Glomerular visceral epithelial cell (primary cell): Measurements from ENCODE around the gene NUDT3.
"Not testable (repeated sequence)": the region's sequence is repeated elsewhere in the genome, so short reads cannot be mapped to it uniquely, and the experiment has no call there.

ENCODE experiments used
- DNase-seq: peaks from one replicate; pipeline ENCODE4 v3.0.0-alpha.2; 2016; ENCODE audit errors: extremely low spot score

Gene NUDT3

GRCh38 chr6:34288581-34288980, 103.9 kb downstream of the NUDT3 start:
- no peak for DNase-seq

GRCh38 chr6:34285448-34286164, 106.9 kb downstream of the NUDT3 start:
- no peak for DNase-seq

- DNase-seq: no peak
Measured at GRCh38 chr6:34284563-34285447, 107.7 kb downstream of the NUDT3 start.

GRCh38 chr6:34281702-34282334, 110.7 kb downstream of the NUDT3 start:
- DNase-seq: no peak

GRCh38 chr6:34280216-34280615, 112.3 kb downstream of the NUDT3 start:
- no peak for DNase-seq

GRCh38 chr6:34278833-34279232, 113.6 kb downstream of the NUDT3 start:
- no peak for DNase-seq

- no peak for DNase-seq
Measured at GRCh38 chr6:34277763-34278112, 114.7 kb downstream of the NUDT3 start.

GRCh38 chr6:34276881-34277762, 115.3 kb downstream of the NUDT3 start:
- DNase-seq: no peak

GRCh38 chr6:34276191-34276590, 116.3 kb downstream of the NUDT3 start:
- no peak for DNase-seq

- DNase-seq: no peak
Measured at GRCh38 chr6:34275128-34275804, 117.2 kb downstream of the NUDT3 start.

- DNase-seq: no peak
Measured at GRCh38 chr6:34274129-34274528, 118.3 kb downstream of the NUDT3 start.

GRCh38 chr6:34273242-34273805, 119.1 kb downstream of the NUDT3 start:
- no peak for DNase-seq

- DNase-seq: no peak
Measured at GRCh38 chr6:34272013-34272926, 120.2 kb downstream of the NUDT3 start.

- not testable (repeated sequence) for DNase-seq
Measured at GRCh38 chr6:34269658-34270341, 122.7 kb downstream of the NUDT3 start.

GRCh38 chr6:34269132-34269531, 123.3 kb downstream of the NUDT3 start:
- not testable (repeated sequence) for DNase-seq

- no peak for DNase-seq
Measured at GRCh38 chr6:34267746-34268145, 124.7 kb downstream of the NUDT3 start.

- DNase-seq: not testable (repeated sequence)
Measured at GRCh38 chr6:34263484-34263883, 129.0 kb downstream of the NUDT3 start.

- DNase-seq: no peak
Measured at GRCh38 chr6:34260576-34261267, 131.7 kb downstream of the NUDT3 start.
